Measurements from ENCODE around the gene ZBTB2. TPM values are rescaled to one million over a fixed set of nuclear protein-coding genes. Genes with fewer than 3 reads are reported as not detected.

Gene ZBTB2
- total RNA-seq, 4 donors from 2014 or later = 2.4 to 9.6 (median 7.6) TPM

DNA sequence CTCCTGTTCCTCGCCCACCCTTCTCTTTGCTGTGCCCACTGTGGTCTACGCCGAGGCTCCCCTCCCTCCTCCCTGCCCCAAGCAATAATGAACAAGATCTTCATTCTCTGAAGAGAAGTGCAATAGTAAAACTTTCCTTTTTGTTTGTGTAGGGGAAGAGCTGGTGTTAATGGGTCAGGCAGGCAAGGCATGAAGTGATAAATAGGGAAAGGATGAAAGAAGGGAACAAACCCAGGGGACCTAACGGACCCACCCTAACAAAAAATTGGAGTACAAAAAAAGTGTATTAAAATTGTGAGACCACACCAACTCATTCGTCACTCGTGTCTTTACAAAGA is 66.9 kb downstream of the ZBTB2 start:
- no peak for DNase-seq
- in situ Hi-C loops (cut with MboI; ENCODE audit: low pct_ligation_motif_present in 1 of 4, low pct_unique_long_range_greater_than_20kb in 1 of 4, low sequenced_read_pairs in 3 of 4) = loop anchor here in 3 of 4 donors (5.0 to 10.0 kb wide), 2 partner anchors 310 to 312 kb away; no protein-coding TSS in a partner anchor
- Histone ChIP-seq H3K27ac (peak overlapping the region; percentile 68 to 85 (median 74)), H3K4me1 (peaks cover 11 to 22% (median 20%) of the 10 kb centered on the region in 4 donors), H3K9me3 (no peaks in the 10 kb centered on the region), H3K4me3 (no peak overlapping the region), H3K36me3 (no peaks in the 10 kb centered on the region), H3K27me3 (peaks cover 26% of the 10 kb centered on the region)
- intact Hi-C loops (cut with DNase I; ENCODE audit: low total_unique reads) = loop anchor here (5.0 kb wide), 1 partner anchor 82 kb away; no protein-coding TSS in a partner anchor
- 30 to 57% methylated on average over 2 to 6 of the region's 6 CpGs for WGBS, 2 donors (ENCODE audit: low coverage in 1 of 2)
- TF ChIP-seq EP300 (IDR thresholded peaks at IDR 0.05; ENCODE audit: low read depth) = no peak
- peak in 2 of 5 experiments; percentile 22 to 25 for TF ChIP-seq CTCF (IDR thresholded peaks at IDR 0.05)

DNA sequence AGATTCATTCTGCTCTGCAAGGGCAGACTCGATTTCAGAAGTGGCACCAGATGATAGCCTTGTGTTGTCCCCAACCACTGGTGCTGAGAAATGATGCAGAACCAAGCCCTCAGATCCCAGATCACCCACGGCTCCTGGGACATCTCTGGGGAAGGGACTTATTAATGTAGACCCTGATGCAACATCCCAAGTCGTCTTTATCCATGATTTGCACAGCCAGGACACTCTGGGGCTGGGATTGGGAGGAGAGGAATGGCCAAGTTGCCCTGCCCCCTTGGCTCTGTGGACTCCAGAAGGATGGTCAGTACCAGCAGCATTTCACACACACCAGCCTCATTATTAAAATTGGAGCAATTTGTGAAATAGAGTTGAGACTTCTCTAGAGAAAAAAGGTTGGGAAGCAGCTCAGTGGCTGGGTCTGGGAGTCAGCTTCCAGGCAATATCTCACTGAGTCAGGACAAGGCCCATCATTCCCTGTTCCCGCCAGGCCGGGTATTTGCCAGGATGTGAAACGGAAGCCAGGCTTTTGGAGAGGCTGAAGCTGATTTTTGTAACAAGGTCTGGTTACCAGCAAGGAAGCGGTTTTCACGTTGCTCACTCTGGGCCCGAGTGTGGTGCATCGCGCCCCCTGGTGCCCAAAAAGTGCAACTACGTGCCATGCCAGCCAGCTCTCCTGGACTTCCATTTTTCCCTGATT is 67.4 kb downstream of the ZBTB2 start:
- 16% methylated on average over 12 of the region's 12 CpGs; no CpG with 5 or more reads in 1 of the 2 donors for WGBS, 2 donors (ENCODE audit: low coverage in 1 of 2)
- Histone ChIP-seq H3K36me3 (no peaks in the 10 kb centered on the region), H3K27me3 (peaks cover 26% of the 10 kb centered on the region), H3K4me3 (no peak overlapping the region), H3K27ac (peak overlapping the region; percentile 68 to 85 (median 74)), H3K4me1 (peaks cover 11 to 22% (median 20%) of the 10 kb centered on the region in 4 donors), H3K9me3 (no peaks in the 10 kb centered on the region)
- peak; percentile 46 to 56 (median 51) for TF ChIP-seq POLR2AphosphoS5 (IDR thresholded peaks at IDR 0.05)
- peak; percentile 87 for TF ChIP-seq EP300 (IDR thresholded peaks at IDR 0.05; ENCODE audit: low read depth)
- TF ChIP-seq CTCF (IDR thresholded peaks at IDR 0.05) = peak; percentile 96 to 98 (median 97)
- no peak for TF ChIP-seq POLR2A (IDR thresholded peaks at IDR 0.05)
- in situ Hi-C loops (cut with MboI; ENCODE audit: low pct_ligation_motif_present in 1 of 4, low pct_unique_long_range_greater_than_20kb in 1 of 4, low sequenced_read_pairs in 3 of 4) = loop anchor here in 3 of 4 donors (5.0 to 10.0 kb wide), 2 partner anchors 309 to 312 kb away; no protein-coding TSS in a partner anchor
- intact Hi-C loops (cut with DNase I; ENCODE audit: low total_unique reads) = loop anchor here (5.0 kb wide), 1 partner anchor 82 kb away; no protein-coding TSS in a partner anchor
- peak; percentile 83 for DNase-seq

- Histone ChIP-seq H3K4me3 (no peak overlapping the region), H3K9me3 (no peaks in the 10 kb centered on the region), H3K36me3 (no peaks in the 10 kb centered on the region), H3K27ac (peak overlapping the region in 3 of 4 donors; percentile 14 to 85 (median 70)), H3K27me3 (peaks cover 25% of the 10 kb centered on the region), H3K4me1 (peaks cover 11 to 22% (median 20%) of the 10 kb centered on the region in 4 donors)
- DNase-seq = no peak
- intact Hi-C loops (cut with DNase I; ENCODE audit: low total_unique reads) = loop anchor here (5.0 kb wide), 1 partner anchor 80 kb away; no protein-coding TSS in a partner anchor
- in situ Hi-C loops (cut with MboI; ENCODE audit: low pct_ligation_motif_present in 1 of 4, low pct_unique_long_range_greater_than_20kb in 1 of 4, low sequenced_read_pairs in 3 of 4) = loop anchor here in 3 of 4 donors (5.0 to 10.0 kb wide), 2 partner anchors 308 to 310 kb away; no protein-coding TSS in a partner anchor
- 59 to 76% methylated on average over 3 to 9 of the region's 9 CpGs for WGBS, 2 donors (ENCODE audit: low coverage in 1 of 2)
- TF ChIP-seq EP300 (IDR thresholded peaks at IDR 0.05; ENCODE audit: low read depth) (no peak), CTCF (IDR thresholded peaks at IDR 0.05) (no peak), POLR2A (IDR thresholded peaks at IDR 0.05) (no peak), POLR2AphosphoS5 (IDR thresholded peaks at IDR 0.05) (no peak)
These were observed 68.8 kb downstream of the ZBTB2 start for GRCh38 chr6:151322570-151322969.

DNA sequence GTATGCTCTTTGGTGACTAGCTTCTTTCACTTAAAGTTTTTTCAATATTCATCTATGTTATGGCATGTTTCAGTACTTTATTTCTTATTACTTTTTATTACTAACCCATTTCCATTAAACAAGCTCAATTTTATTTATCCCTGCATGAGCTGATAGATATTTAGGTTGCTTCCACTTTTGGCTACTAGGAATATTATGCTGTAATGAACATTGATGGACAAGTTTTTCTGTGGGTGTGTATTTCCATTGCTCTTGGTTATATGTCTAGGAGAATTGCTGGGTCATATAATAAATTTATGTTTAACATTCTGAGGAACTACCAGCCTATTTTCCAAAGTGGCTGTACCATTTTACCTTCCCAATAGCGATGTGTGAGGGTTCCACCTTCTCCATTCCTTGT is 69.9 kb downstream of the ZBTB2 start:
- Histone ChIP-seq H3K36me3 (no peaks in the 10 kb centered on the region), H3K27me3 (peaks cover 18% of the 10 kb centered on the region), H3K27ac (no peak overlapping the region), H3K4me3 (no peak overlapping the region), H3K4me1 (peaks cover 11 to 22% (median 22%) of the 10 kb centered on the region in 4 donors), H3K9me3 (no peaks in the 10 kb centered on the region)
- 85 to 100% methylated on average over 1 of the region's 1 CpG for WGBS, 2 donors (ENCODE audit: low coverage in 1 of 2)
- intact Hi-C loops (cut with DNase I; ENCODE audit: low total_unique reads) (loop anchor here (5.0 kb wide), 1 partner anchor 79 kb away; no protein-coding TSS in a partner anchor), in situ Hi-C loops (cut with MboI; ENCODE audit: low pct_ligation_motif_present in 1 of 4, low pct_unique_long_range_greater_than_20kb in 1 of 4, low sequenced_read_pairs in 3 of 4) (loop anchor here in 3 of 4 donors (5.0 to 10.0 kb wide), 2 partner anchors 307 to 309 kb away; no protein-coding TSS in a partner anchor)
- no peak for DNase-seq
- TF ChIP-seq EP300 (IDR thresholded peaks at IDR 0.05; ENCODE audit: low read depth) (no peak), POLR2A (IDR thresholded peaks at IDR 0.05) (no peak)

All from transverse colon (tissue), 4 donors.